GM13977 (cell line): Measurements from ENCODE around the gene FLYWCH1.

Experiments used
- DNase-seq: peaks from one replicate; pipeline ENCODE4 v3.0.0; 2012; ENCODE audit warnings: low spot score
- in situ Hi-C: fragments of 300-500 bp; cut with MboI; formaldehyde crosslinking; loops from one replicate; pipeline ENCODE4 v1.12.0; 2022; ENCODE audit warnings: low sequenced_read_pairs, low pct_unique_long_range_greater_than_20kb, mixed read lengths, inconsistent platforms; ENCODE audit not compliant: unreplicated experiment
- TF ChIP-seq, protein P1 (sequence below): IDR thresholded peaks from 2 replicates; pipeline ENCODE4 v1.5.1; 2012; ENCODE audit warnings: mild to moderate bottlenecking, control low read depth; ENCODE audit not compliant: insufficient read depth; ENCODE audit errors: extremely low read depth, missing control alignments

The FLYWCH1 gene

DNA sequence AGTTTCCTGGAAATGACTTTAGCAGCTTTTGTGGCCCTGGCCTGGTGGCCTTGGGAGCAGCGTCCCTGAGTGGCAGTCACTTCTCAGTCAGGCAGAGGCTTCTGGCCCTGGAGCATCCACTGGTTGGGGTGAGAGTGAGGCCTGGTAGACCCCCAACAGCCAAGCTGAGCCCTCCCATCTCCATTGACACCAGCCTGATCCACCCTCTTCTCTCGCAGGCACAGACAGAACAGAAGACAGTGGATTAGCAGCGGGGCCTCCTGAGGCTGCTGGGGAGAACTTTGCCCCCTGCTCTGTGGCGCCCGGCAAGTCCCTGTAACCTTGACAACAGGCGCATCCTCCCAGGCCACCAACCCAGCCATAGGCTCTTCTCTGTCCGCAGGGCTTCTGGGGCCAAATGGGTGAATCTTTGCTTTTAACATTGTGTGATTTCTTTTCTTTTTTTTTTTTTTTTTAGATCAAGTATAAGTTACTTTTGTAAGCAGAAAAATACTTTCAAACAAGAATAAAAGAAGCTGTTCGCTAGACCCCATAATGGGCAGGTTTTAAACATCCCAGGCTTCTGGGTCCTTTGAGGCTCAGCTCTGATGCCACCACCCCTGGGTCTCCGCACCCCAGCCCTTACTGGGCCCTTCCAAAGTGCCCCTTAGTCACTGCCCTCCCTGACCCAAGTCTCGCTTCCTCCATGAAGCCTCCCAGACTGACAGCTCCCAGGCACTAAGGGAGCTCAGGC, 12.7 kb upstream of the FLYWCH1 start:
- no peak for DNase-seq
- in situ Hi-C loops: no loop called here
- TF ChIP-seq, protein P1, sequence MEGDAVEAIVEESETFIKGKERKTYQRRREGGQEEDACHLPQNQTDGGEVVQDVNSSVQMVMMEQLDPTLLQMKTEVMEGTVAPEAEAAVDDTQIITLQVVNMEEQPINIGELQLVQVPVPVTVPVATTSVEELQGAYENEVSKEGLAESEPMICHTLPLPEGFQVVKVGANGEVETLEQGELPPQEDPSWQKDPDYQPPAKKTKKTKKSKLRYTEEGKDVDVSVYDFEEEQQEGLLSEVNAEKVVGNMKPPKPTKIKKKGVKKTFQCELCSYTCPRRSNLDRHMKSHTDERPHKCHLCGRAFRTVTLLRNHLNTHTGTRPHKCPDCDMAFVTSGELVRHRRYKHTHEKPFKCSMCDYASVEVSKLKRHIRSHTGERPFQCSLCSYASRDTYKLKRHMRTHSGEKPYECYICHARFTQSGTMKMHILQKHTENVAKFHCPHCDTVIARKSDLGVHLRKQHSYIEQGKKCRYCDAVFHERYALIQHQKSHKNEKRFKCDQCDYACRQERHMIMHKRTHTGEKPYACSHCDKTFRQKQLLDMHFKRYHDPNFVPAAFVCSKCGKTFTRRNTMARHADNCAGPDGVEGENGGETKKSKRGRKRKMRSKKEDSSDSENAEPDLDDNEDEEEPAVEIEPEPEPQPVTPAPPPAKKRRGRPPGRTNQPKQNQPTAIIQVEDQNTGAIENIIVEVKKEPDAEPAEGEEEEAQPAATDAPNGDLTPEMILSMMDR: no peak

DNA sequence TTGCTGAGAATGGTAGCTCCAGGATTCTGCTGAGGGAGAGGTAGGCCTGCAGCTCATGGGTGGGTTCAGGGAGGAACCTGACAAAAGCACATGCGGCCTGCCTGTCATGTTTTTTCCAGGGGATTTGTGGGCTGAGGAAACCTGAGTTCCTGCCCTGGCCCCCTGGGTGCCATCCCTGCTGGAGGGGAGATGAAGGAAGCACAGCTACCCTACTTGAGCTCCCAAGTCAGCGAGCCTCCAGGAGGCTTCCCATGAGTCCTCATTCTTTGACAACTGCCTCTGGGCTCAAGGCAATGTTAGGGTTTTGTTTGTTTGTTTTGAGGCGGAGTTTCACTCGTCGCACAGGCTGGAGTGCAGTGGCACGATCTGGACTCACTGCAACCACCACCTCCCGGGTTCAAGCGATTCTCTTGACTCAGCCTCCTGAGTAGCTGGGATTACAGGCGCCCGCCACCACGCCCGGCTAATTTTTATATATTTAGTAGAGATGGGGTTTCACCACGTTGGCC, 12.1 kb upstream of the FLYWCH1 start:
- TF ChIP-seq, protein P1: no peak
- in situ Hi-C loops: no loop called here
- DNase-seq: no peak

DNA sequence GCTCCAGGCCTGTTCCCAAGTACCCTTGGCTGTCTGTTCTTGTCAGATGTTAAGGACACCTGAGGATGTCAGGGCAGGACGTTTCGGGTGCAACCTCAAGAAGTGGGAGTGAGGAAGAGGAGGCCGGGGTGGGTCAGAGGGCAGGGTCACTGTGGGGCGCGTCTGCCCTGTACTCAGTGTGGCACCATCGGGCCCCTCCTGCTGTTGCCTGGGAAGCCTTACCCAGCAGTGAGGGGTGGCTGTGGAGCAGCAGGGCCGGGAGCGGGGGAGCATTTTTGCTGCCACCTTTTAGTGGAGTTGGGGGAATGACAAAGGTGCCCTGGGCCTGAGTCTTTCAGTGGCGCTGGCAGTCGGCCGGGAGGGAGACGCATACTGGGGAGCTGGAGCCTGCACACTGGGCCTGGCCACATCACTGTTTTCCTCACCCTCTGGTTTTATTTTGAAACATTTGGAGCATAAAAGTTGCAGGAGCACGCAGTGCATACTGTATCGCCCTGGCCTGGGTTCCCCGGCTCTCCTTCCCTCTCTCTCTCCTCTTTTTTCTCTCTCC, 11.1 kb upstream of the FLYWCH1 start:
- TF ChIP-seq, protein P1: no peak
- in situ Hi-C loops: no loop called here
- DNase-seq: no peak

DNA sequence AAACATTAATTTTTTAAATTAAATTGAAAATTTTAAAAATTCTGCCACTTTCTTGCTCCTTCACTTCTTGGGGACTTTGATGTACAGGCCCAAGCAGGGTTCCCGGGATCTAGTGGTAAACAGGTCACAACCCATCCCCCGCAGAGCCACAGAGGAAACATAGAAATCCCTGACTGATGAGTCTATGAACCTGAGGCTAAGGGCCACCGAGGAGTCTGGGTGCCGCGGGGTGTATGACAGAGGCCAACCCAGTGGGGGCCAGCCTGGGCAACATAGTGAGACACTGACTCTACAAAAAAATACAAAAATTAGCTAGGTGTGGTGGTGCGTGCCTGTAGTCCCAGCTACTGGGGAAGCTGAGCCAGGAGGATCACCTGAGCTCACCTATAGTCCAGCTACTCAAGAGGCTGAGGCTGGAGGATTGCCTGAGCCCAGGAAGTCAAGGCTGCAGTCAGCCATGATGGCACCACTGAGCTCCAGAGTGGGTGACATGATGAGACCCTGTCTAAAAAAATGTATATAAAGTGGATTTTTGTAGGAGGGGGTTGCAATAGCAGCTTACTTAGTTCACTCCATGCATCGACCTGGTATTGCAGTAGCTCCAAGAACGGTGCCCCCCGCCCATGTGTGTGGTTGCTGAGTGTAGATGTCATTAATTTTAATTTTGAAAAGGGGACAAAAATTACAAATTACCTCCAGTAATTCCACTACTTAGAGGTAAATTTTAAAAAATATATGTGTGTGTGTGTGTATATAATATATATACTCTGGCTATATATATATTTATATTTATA, 9.2 kb upstream of the FLYWCH1 start:
- no peak for DNase-seq
- TF ChIP-seq, protein P1: no peak
- in situ Hi-C loops: no loop called here

DNA sequence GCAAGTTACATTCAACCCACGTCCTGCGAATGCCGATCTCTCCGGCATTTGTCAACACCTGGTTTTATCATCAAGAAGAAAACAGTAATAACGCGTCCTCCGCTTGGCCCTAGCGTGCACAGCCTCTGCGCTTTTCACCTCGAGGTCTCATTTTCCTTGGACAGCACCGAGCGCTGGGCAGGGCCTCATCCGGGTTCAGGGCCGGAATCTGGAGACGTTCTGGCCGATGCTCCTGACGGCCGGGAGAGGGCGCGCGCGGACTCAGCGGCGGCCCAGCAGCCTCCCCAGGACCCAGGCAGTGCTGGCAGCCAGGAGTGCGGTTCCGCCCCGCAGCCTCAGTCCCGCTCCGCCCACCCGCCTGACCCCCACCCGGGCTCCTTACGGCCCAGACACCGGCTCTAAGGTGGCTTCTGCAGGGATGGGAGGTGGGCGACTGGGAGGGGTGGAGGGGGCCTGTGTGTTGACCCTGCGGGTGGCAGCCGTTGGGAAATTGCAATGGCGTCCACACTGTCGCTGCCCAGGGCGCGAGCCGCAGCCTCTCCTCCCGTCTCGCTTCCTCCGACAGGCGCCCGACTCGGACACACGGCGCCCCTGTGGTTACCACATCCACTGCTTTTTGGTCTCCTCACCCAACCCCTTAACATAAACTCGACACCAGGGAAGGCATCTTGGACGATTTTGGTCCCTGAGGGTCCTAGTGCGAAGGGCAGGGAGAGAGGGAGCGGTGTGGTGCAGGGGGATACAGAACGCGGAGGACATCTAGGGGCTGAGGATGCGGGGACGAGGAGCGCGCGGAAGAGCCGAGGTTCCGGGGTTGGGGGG, 7.4 kb upstream of the FLYWCH1 start:
- in situ Hi-C loops: no loop called here

More for the DNA sequence above, 7.4 kb upstream of the FLYWCH1 start:
- DNase-seq: peak; percentile 91
- TF ChIP-seq, protein P1: peak; percentile 97
